NCI-H146 treated with DMSO at 0.1 percent for 48 hours (cell line): ENCODE data around the gene PPP1R3F.
"Not testable (repeated sequence)": the region's sequence is repeated elsewhere in the genome, so short reads cannot be mapped to it uniquely, and the experiment has no call there.

Source experiments
- DNase-seq: peaks from one replicate; lab custom pipeline; 2025; ENCODE audit not compliant: unreplicated experiment; lab: John Stamatoyannopoulos, UW

The PPP1R3F gene

GRCh38 chrX:49273181-49273727 is 3.7 kb downstream of the PPP1R3F start:
- no peak for DNase-seq

- DNase-seq: no peak
These were observed 6.6 kb downstream of the PPP1R3F start for GRCh38 chrX:49276207-49276606.

DNA sequence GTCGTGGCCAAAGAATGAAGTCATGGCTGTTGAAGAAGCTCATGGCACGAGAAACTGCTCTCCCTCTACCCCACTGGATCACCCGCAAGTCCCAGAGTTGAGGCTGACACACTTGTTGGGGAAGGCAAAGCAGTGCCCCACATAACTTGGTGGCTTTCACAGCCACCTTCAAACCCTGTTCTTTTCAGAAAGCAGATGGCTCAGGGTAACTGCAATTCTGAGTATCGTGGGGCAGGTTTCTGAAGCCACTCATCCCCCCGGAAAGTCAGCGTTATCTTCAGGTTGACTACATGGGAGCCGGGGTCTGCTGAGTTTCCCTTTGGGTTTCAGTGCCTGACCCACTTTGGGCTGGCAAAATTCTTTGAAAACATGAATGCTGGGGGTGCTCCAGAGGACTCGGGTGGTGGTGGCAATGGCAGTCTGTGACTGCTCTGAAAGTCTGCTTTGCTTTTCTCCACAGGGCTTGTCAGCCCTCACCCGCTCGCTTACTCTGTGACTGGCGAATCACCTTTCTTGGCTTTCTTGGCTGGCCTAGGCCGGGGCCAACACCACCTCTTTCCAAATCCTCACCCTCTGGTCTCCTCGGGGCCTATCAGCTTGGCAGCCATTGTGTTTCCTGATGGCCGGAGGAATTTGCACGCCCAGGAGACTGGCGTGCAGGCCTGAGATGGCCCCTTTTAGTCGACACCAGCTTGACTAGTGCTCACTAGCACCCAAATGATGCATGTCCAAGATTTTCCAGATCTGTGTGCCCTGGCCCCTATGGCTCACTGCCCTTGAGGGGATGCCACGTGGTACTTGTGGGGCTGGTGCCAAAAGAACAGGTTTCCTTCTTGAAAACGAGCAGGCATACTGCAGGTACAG is 7.3 kb downstream of the PPP1R3F start:
- DNase-seq: no peak

- no peak for DNase-seq
These were observed 7.9 kb downstream of the PPP1R3F start for GRCh38 chrX:49277535-49277830.

DNA sequence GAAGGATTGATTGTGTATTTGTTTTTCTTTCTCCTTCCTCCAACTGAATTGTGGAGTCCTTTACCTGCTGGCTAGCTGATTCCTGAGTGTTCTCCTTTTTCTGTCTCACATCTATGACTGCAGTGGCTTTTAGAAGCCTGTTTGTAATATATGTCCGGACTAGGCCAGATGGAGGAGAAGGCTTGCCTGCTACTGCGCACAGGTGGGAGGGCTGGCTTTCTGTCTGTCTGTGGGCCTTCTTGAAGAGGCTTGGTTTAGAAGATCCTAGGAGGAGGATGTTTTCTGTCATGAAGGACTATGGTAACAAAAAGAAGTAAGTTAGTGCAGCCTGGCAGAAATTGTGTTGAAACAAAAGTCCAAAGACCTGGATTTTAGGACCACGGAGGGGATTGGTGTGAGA is 8.5 kb downstream of the PPP1R3F start:
- no peak for DNase-seq

- DNase-seq: no peak
These were observed 13.0 kb downstream of the PPP1R3F start for GRCh38 chrX:49282647-49283011.

DNA sequence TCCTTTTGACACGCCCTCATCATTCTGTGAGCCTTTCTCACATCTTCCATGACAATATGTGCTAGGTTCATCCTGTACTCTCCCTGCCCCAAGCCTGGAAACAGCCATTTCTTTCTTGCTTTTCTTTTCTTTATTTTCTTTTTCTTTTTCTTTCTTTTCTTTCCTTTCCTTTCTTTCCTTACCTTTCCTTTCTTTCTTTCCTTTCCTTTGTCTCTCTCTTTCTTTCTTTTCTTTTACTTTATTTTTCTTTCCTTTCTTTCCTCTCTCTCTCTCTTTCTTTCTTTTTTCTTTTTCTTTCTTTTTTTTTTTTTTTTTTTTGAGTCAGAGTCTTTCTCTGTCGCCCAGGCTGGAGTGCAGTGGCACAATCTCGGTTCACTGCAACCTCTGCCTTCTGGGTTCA is 14.6 kb downstream of the PPP1R3F start:
- no peak for DNase-seq

DNA sequence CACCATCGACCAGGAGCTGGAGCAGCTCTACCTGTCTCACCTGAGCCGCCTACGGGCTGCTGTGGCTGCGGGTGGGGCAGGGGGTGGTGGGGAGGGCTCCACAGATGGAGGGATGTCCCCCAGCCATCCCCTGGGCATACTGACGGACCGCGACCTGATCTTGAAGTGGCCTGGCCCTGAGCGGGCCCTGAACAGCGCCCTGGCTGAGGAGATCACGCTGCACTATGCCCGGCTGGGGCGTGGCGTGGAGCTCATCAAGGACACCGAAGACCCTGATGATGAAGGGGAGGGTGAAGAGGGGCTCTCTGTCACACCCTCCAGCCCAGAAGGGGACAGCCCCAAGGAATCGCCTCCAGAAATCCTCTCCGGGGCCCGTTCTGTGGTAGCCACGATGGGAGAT is 16.5 kb downstream of the PPP1R3F start:
- DNase-seq: no peak

- no peak for DNase-seq
These were observed 17.0 kb downstream of the PPP1R3F start for GRCh38 chrX:49286581-49286980.

- no peak for DNase-seq
These were observed 18.1 kb downstream of the PPP1R3F start for GRCh38 chrX:49287665-49288064.

- DNase-seq: no peak
These were observed 20.6 kb downstream of the PPP1R3F start for GRCh38 chrX:49290215-49290614.

DNA sequence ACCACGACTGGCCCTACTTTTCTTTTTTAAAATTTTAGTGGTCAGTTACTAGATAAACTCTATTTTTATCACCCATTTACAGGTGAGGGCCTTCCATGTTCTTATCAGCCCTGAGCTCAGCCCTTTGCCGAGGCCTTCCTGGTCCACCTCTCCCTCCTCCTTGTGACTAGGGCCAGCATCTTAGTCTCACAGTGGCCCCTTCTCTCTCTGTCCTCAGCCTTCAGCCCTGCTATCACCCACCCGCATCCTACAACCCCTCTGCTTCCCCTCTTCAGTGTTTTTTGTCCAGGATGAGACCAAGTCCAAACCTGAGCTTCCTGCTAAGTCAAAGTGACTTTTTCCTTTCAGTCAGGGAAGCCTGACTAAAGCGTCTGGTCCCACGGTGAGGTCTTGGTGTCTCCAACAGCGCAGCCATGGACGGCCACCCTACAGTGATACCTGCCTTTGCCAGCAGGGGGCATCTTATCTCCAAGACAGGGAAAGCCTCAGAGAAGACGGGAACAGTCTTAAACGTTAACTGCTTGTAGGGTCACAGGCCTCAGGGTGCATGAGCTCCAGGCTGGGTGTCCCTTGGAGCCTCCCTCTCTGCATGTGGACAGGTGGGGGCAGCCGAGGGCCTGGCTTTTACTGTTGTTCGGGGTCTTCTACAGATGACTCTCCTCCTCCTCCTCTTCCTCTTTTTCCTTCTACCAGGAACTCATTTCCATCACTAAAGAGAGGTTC is 22.2 kb downstream of the PPP1R3F start:
- DNase-seq: no peak

- no peak for DNase-seq
These were observed 23.1 kb downstream of the PPP1R3F start for GRCh38 chrX:49292400-49293362.

- not testable (repeated sequence) for DNase-seq
These were observed 29.7 kb downstream of the PPP1R3F start for GRCh38 chrX:49299293-49299692.

DNA sequence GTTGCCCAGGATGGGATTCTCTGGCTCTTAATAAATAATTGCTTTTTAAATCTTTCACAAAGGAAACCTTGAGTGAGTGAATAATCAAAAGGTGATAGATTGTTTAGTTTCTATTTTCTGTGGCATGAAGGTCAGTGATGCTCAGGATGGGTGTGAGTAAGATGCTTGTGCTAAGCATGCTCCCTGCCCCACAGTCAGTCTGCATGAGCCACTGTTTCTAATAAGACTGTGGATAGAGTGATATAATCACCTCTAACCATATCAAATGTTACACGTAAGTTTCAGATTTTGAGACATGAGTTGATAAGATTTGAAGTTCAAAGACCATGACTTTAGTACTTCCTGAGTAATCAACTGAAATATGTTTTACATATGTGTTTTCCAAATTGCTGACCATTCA is 31.1 kb downstream of the PPP1R3F start:
- DNase-seq: no peak

GRCh38 chrX:49303346-49303745 is 33.8 kb downstream of the PPP1R3F start, which contains the start of gene GAGE10:
TSS of gene GAGE10 (plus strand) at chrX:49303646. CDS start at chrX:49304860, 1,214 bp downstream.
- no peak for DNase-seq

GRCh38 chrX:49307775-49308174 is 38.2 kb downstream of the PPP1R3F start:
- DNase-seq: not testable (repeated sequence)

- no peak for DNase-seq
These were observed 39.1 kb downstream of the PPP1R3F start for GRCh38 chrX:49308604-49309269.

- no peak for DNase-seq
These were observed 39.9 kb downstream of the PPP1R3F start for GRCh38 chrX:49309401-49309981.

DNA sequence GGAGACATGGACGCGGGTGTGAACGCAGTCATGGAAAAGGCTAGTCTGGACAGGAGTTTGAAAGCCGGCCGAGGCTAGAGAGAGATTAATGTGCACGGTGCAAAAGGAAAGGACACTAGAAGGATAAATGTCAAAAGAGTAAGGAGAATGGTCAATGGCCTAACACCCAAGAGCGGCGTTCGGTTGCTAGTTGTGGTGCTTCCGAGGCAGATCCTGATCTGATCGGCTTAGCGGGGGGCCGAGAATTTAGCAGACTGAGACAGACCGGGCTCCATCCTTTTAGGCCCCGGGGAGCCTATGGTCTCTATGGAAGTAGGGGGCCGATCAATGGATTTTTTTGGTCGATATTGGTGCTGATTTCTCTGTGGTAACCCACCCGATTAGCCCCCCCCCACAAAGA is 40.8 kb downstream of the PPP1R3F start:
- DNase-seq: no peak
